HEK293 (cell line): Measurements from ENCODE around the gene NEURL1.

Experiments used
- CTCF ChIA-PET: fragments of 350-600 bp; formaldehyde crosslinking; extraction: SDS; loops from one replicate; lab custom pipeline; 2021; ENCODE audit warnings: antibody characterized with exemption; lab: Yijun Ruan, JAX
- POLR2A ChIA-PET: fragments of 300-600 bp; formaldehyde crosslinking; extraction: SDS; loops from one replicate; lab custom pipeline; 2020; ENCODE audit warnings: antibody characterized with exemption, inconsistent platforms; lab: Yijun Ruan, JAX
- H3K27ac ChIP-seq: fragments of 200-500 bp; sonication (Bioruptor generic); 2 replicates; pipeline ENCODE4 v1.5.1; 2014; ENCODE audit warnings: low read depth, low read length, control low read depth, inconsistent platforms; ENCODE audit errors: extremely low read depth
- H3K36me3 ChIP-seq, 2 experiments: fragments of 200-500 bp in 1 of 2; sonication (Bioruptor generic) in 1 of 2; 1 replicate in 1 of 2; 2 replicates in 1 of 2; pipeline ENCODE4 v1.5.1; 2014 to 2017; ENCODE audit warnings: inconsistent platforms in 2 of 2, low read length in 2 of 2; ENCODE audit not compliant: control insufficient read depth in 2 of 2, insufficient read depth in 1 of 2
- H3K4me1 ChIP-seq: fragments of 200-500 bp; sonication (Bioruptor generic); 2 replicates; pipeline ENCODE4 v1.5.1; 2014; ENCODE audit warnings: mild to moderate bottlenecking, low read length, inconsistent platforms; ENCODE audit not compliant: control insufficient read depth, insufficient read depth
- H3K4me3 ChIP-seq: 2 replicates; pipeline ENCODE4 v1.5.1; 2011; ENCODE audit warnings: low read depth, mild to moderate bottlenecking, control low read depth, low read length, moderate library complexity
- H3K9me3 ChIP-seq: fragments of 200-500 bp; sonication (Bioruptor generic); 2 replicates; pipeline ENCODE4 v1.5.1; 2014; ENCODE audit warnings: low read depth, low read length, inconsistent platforms; ENCODE audit not compliant: control insufficient read depth, insufficient read depth
- BCL11A ChIP-seq: fragments of 450-650 bp; formaldehyde crosslinking; IDR thresholded peaks from 2 replicates; pipeline ENCODE4 v1.5.1; 2016; ENCODE audit warnings: low read depth, missing biosample characterization, missing genetic modification characterization
- INSM2 ChIP-seq: fragments of 450-650 bp; formaldehyde crosslinking; IDR thresholded peaks from 2 replicates; pipeline ENCODE4 v1.5.1; 2016; ENCODE audit warnings: missing biosample characterization, missing genetic modification characterization
- KLF10 ChIP-seq: fragments of 450-650 bp; IDR thresholded peaks from 2 replicates; pipeline ENCODE4 v1.5.1; 2018; ENCODE audit warnings: missing biosample characterization, mild to moderate bottlenecking, missing genetic modification characterization
- RBAK ChIP-seq: fragments of 450-650 bp; formaldehyde crosslinking; IDR thresholded peaks from 2 replicates; pipeline ENCODE4 v1.5.1; 2016; ENCODE audit warnings: missing biosample characterization, missing genetic modification characterization
- SP3 ChIP-seq: fragments of 450-650 bp; formaldehyde crosslinking; IDR thresholded peaks from 2 replicates; pipeline ENCODE4 v1.5.1; 2016; ENCODE audit warnings: missing biosample characterization, missing genetic modification characterization
- ZBTB11 ChIP-seq: fragments of 450-650 bp; formaldehyde crosslinking; conservative IDR thresholded peaks from 2 replicates; pipeline ENCODE4 v1.5.1; 2016; ENCODE audit warnings: low read depth, missing biosample characterization, missing genetic modification characterization
- ZNF174 ChIP-seq: fragments of 450-650 bp; formaldehyde crosslinking; IDR thresholded peaks from 2 replicates; pipeline ENCODE4 v1.5.0; 2017; ENCODE audit warnings: missing biosample characterization, mild to moderate bottlenecking, missing genetic modification characterization
- ZNF211 ChIP-seq: fragments of 450-650 bp; formaldehyde crosslinking; IDR thresholded peaks from 2 replicates; pipeline ENCODE4 v1.5.1; 2016; ENCODE audit warnings: low read depth, missing biosample characterization, missing genetic modification characterization
- ZNF274 ChIP-seq, 2 experiments: fragments of 200-500 bp in 1 of 2; fragments of 450-650 bp in 1 of 2; sonication (Bioruptor generic) in 1 of 2; formaldehyde crosslinking in 1 of 2; IDR thresholded peaks; 2 replicates each; pipeline versions ENCODE4 v1.5.1 to v1.6.1; 2014 to 2016; ENCODE audit warnings: borderline replicate concordance in 1 of 2, inconsistent platforms in 1 of 2, low read length in 1 of 2, missing biosample characterization in 1 of 2, missing genetic modification characterization in 1 of 2
- ZNF302 ChIP-seq: fragments of 450-650 bp; formaldehyde crosslinking; IDR thresholded peaks from 2 replicates; pipeline ENCODE4 v1.5.1; 2016; ENCODE audit warnings: missing biosample characterization, missing genetic modification characterization, low read depth
- ZNF341 ChIP-seq: fragments of 450-650 bp; formaldehyde crosslinking; IDR thresholded peaks from 2 replicates; pipeline ENCODE4; 2016; ENCODE audit warnings: low read depth, missing biosample characterization, missing genetic modification characterization
- ZNF416 ChIP-seq: fragments of 450-650 bp; formaldehyde crosslinking; IDR thresholded peaks from 2 replicates; pipeline ENCODE4 v1.5.1; 2016; ENCODE audit warnings: missing biosample characterization, missing genetic modification characterization
- ZNF548 ChIP-seq: fragments of 450-650 bp; formaldehyde crosslinking; IDR thresholded peaks from 2 replicates; pipeline ENCODE4 v1.5.1; 2016; ENCODE audit warnings: missing biosample characterization, missing genetic modification characterization
- ZNF549 ChIP-seq: fragments of 450-650 bp; IDR thresholded peaks from 2 replicates; pipeline ENCODE4 v1.5.1; 2018; ENCODE audit warnings: missing biosample characterization, missing genetic modification characterization, mild to moderate bottlenecking, inconsistent platforms, moderate library complexity
- ZNF571 ChIP-seq: fragments of 450-650 bp; formaldehyde crosslinking; IDR thresholded peaks from 2 replicates; pipeline ENCODE4 v1.5.0; 2017; ENCODE audit warnings: missing biosample characterization, missing genetic modification characterization
- ZNF621 ChIP-seq: fragments of 450-650 bp; formaldehyde crosslinking; IDR thresholded peaks from 2 replicates; pipeline ENCODE4 v1.5.1; 2017; ENCODE audit warnings: missing biosample characterization, missing genetic modification characterization
- ZSCAN4 ChIP-seq: fragments of 450-650 bp; formaldehyde crosslinking; IDR thresholded peaks from 2 replicates; pipeline ENCODE4 v1.5.1; 2017; ENCODE audit warnings: missing biosample characterization, missing genetic modification characterization
- ZSCAN5A ChIP-seq: fragments of 450-650 bp; formaldehyde crosslinking; IDR thresholded peaks from 2 replicates; pipeline ENCODE4 v1.5.1; 2016; ENCODE audit warnings: missing biosample characterization, missing genetic modification characterization
- ZXDB ChIP-seq: fragments of 450-650 bp; formaldehyde crosslinking; IDR thresholded peaks from 2 replicates; pipeline ENCODE4 v1.5.1; 2016; ENCODE audit warnings: missing biosample characterization, missing genetic modification characterization

The NEURL1 gene

GRCh38 chr10:103593022-103593570 is 99.6 kb downstream of the NEURL1 start:
- no peaks in the 10 kb centered on the region for H3K9me3 ChIP-seq
- ChIA-PET POLR2A (interaction anchor here (0.7 kb wide), 1 partner anchor 41 kb away, joined by 3 read pairs; no protein-coding TSS in a partner anchor), CTCF (interaction anchor here (0.5 to 2.5 kb wide), 39 partner anchors 10 to 1462 kb away, joined by 3 to 16 read pairs (median 4); partner anchors contain the start of gene GSTO1)
- TF ChIP-seq SP3, result no peak
- TF ChIP-seq ZXDB (tag by site-specific recombination), result no peak
- TF ChIP-seq BCL11A (tag by site-specific recombination), result no peak
- no peak for TF ChIP-seq ZBTB11 (tag by site-specific recombination)
- no peak for TF ChIP-seq ZNF416 (tag by site-specific recombination)
- no peak for TF ChIP-seq ZNF274 (IDR thresholded peaks at IDR 0.05; ENCODE audit: low read length)
- TF ChIP-seq ZNF274 (tag by site-specific recombination; IDR thresholded peaks at IDR 0.05; ENCODE audit: borderline replicate concordance), result no peak
- TF ChIP-seq ZNF211 (tag by site-specific recombination), result no peak
- no peak for TF ChIP-seq ZNF571 (tag by site-specific recombination)
- no peak for TF ChIP-seq ZNF549 (tag by site-specific recombination)
- no peak for TF ChIP-seq RBAK (tag by site-specific recombination)
- TF ChIP-seq ZSCAN5A (tag by site-specific recombination), result no peak
- no peak for TF ChIP-seq ZNF621 (tag by site-specific recombination)
- no peak overlapping the region for H3K4me3 ChIP-seq
- no peaks in the 10 kb centered on the region for H3K36me3 ChIP-seq
- no peaks in the 10 kb centered on the region for H3K4me1 ChIP-seq
- no peak overlapping the region for H3K27ac ChIP-seq

- POLR2A ChIA-PET, result no interaction called here
- no peak overlapping the region for H3K4me3 ChIP-seq
- no peaks in the 10 kb centered on the region for H3K9me3 ChIP-seq
- no peak for TF ChIP-seq KLF10 (tag by site-specific recombination)
- TF ChIP-seq INSM2, result no peak
- TF ChIP-seq ZNF548, result no peak
- no peak for TF ChIP-seq ZNF302
- TF ChIP-seq ZSCAN4, result peak; percentile 31; the same call in 1 of the 2 replicates
- no peak for TF ChIP-seq ZNF341 (tag by site-specific recombination)
- no peak for TF ChIP-seq ZNF174
- no peaks in the 10 kb centered on the region for H3K4me1 ChIP-seq
- CTCF ChIA-PET, result interaction anchor here (0.5 to 2.9 kb wide), 11 partner anchors 12 to 292 kb away, joined by 3 to 14 read pairs (median 4); no protein-coding TSS in a partner anchor
- no peak overlapping the region for H3K27ac ChIP-seq
- peaks cover 0 to 3% of the 10 kb centered on the region in 2 experiments; a peak in 1 of 3 replicates for H3K36me3 ChIP-seq
Measured at GRCh38 chr10:103595933-103596726, 102.6 kb downstream of the NEURL1 start.
